T-helper 2 cell (primary cell): ENCODE measurements around the gene GLIS1.
"Not testable (repeated sequence)": the region's sequence is repeated elsewhere in the genome, so short reads cannot be mapped to it uniquely, and the experiment has no call there.

Experiments
- DNase-seq, 5 experiments: peaks; one replicate each; pipeline versions ENCODE4 v3.0.0 to v3.0.0-alpha.2; 2012 to 2022

GLIS1 gene

GRCh38 chr1:53652441-53653199, 86.3 kb downstream of the GLIS1 start:
- no peak for DNase-seq

GRCh38 chr1:53651356-53651755, 87.6 kb downstream of the GLIS1 start:
- no peak for DNase-seq

GRCh38 chr1:53648516-53648915, 90.4 kb downstream of the GLIS1 start:
- no peak for DNase-seq

- not testable (repeated sequence) for DNase-seq
Observed at GRCh38 chr1:53647915-53648314, 91.0 kb downstream of the GLIS1 start.

GRCh38 chr1:53646732-53647131, 92.2 kb downstream of the GLIS1 start:
- no peak for DNase-seq

GRCh38 chr1:53645690-53646078, 93.3 kb downstream of the GLIS1 start:
- no peak for DNase-seq

- no peak for DNase-seq
Observed at GRCh38 chr1:53644909-53645689, 93.9 kb downstream of the GLIS1 start.

- no peak for DNase-seq
Observed at GRCh38 chr1:53644496-53644895, 94.5 kb downstream of the GLIS1 start.

- no peak for DNase-seq
Observed at GRCh38 chr1:53643881-53644390, 95.0 kb downstream of the GLIS1 start.

GRCh38 chr1:53643041-53643880, 95.7 kb downstream of the GLIS1 start:
- no peak for DNase-seq

GRCh38 chr1:53642607-53643006, 96.4 kb downstream of the GLIS1 start:
- DNase-seq = no peak

- no peak for DNase-seq
Observed at GRCh38 chr1:53642215-53642555, 96.8 kb downstream of the GLIS1 start.

GRCh38 chr1:53641481-53642214, 97.3 kb downstream of the GLIS1 start:
- no peak for DNase-seq

GRCh38 chr1:53640701-53641075, 98.3 kb downstream of the GLIS1 start:
- DNase-seq = no peak

GRCh38 chr1:53639996-53640700, 98.8 kb downstream of the GLIS1 start:
- no peak for DNase-seq

- no peak for DNase-seq
Observed at GRCh38 chr1:53639251-53639763, 99.7 kb downstream of the GLIS1 start.

- no peak for DNase-seq
Observed at GRCh38 chr1:53638360-53639035, 100.5 kb downstream of the GLIS1 start.

GRCh38 chr1:53637511-53638359, 101.2 kb downstream of the GLIS1 start:
- DNase-seq = no peak

- no peak for DNase-seq
Observed at GRCh38 chr1:53636621-53637171, 102.3 kb downstream of the GLIS1 start.

GRCh38 chr1:53634571-53634979, 104.4 kb downstream of the GLIS1 start:
- DNase-seq = no peak
